ENCODE results near the gene HEY2. TPM values are rescaled to one million over a fixed set of nuclear protein-coding genes. Genes with fewer than 3 reads are reported as not detected.

The HEY2 gene
- total and polyA plus RNA-seq, 2 of the 8 experiments (the other 6 are each of a cell fraction or from before 2014, with no cell fraction given): 9.1 to 16.2 TPM

DNA sequence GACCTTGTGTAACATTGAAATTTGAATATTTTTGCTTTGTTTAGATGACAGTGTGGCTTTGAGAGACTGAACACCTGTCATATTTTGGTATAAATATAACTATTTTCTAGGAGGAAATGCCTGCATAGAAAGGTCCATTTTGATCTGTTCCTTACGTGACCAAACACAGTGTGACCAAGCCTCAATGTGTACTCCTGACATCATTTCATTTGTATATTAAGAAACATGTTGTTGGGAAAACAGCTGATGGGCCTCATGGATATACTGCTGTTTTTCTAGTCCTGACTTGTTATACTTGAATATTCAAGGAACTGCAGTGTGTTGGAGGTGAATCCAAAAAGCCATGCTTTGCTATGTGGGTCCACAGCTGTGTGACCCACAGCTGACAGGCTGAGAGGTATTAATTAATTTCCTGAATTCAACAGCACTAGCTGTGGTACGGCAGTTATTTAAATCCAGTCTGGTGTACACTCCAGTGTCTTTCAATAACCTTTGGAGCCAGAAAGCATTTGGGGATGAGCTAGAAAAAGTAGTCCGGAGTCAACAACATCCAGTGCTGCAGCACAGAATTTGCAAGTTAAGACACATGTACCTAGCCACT, 60.2 kb downstream of the HEY2 start (continued):
- TF ChIP-seq TAF7 (optimal IDR thresholded peaks at IDR 0.05; ENCODE audit: borderline replicate concordance, low read depth, low read length) (no peak), POLR2AphosphoS5 (IDR thresholded peaks at IDR 0.05; ENCODE audit: low read depth, low read length) (no peak), RNF2 (IDR thresholded peaks at IDR 0.05; ENCODE audit: borderline replicate concordance, low read depth, low read length, missing control alignments, poor library complexity, severe bottlenecking) (no peak), SIRT6 (IDR thresholded peaks at IDR 0.05; ENCODE audit: low read length) (no peak)
- TF ChIP-seq, protein P1, sequence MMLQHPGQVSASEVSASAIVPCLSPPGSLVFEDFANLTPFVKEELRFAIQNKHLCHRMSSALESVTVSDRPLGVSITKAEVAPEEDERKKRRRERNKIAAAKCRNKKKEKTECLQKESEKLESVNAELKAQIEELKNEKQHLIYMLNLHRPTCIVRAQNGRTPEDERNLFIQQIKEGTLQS (IDR thresholded peaks at IDR 0.05; ENCODE audit: insufficient read depth, low read depth, low read length): no peak

Data from H1 (cell line).